ENCODE measurements around the gene FAM114A1.

DNA sequence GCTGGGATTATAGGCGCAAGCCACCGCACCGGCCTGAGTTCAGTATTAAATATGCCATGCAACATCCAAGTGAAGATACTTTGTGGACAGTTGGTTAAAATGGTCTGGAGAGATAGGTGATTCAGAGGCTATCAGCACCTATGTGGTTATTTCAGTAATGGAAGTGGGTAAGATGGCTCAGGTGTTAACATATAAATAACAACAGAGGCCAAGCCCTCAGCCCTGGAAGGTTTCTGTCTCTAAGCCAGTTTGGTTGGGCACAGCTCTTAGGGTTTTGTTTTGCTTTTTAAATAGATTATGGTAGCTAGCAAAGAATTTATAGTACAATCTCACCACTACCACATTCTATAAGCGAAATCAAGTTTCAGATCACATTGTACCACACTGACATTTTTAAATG, 16.6 kb downstream of the FAM114A1 start:
- TF ChIP-seq, protein P1, sequence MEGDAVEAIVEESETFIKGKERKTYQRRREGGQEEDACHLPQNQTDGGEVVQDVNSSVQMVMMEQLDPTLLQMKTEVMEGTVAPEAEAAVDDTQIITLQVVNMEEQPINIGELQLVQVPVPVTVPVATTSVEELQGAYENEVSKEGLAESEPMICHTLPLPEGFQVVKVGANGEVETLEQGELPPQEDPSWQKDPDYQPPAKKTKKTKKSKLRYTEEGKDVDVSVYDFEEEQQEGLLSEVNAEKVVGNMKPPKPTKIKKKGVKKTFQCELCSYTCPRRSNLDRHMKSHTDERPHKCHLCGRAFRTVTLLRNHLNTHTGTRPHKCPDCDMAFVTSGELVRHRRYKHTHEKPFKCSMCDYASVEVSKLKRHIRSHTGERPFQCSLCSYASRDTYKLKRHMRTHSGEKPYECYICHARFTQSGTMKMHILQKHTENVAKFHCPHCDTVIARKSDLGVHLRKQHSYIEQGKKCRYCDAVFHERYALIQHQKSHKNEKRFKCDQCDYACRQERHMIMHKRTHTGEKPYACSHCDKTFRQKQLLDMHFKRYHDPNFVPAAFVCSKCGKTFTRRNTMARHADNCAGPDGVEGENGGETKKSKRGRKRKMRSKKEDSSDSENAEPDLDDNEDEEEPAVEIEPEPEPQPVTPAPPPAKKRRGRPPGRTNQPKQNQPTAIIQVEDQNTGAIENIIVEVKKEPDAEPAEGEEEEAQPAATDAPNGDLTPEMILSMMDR (conservative IDR thresholded peaks at IDR 0.05; ENCODE audit: low read length): no peak
- no peak for TF ChIP-seq EZH2phosphoT487 (IDR thresholded peaks at IDR 0.05; ENCODE audit: borderline replicate concordance)
